ENCODE results near the gene BDKRB2. TPM values are rescaled to one million over a fixed set of nuclear protein-coding genes. Genes with fewer than 3 reads are reported as not detected.

Gene BDKRB2
- total and polyA plus RNA-seq, 2 of the 13 experiments (the other 11 are each of a cell fraction or from before 2014, with no cell fraction given) = 0.03 TPM; not detected in 1

DNA sequence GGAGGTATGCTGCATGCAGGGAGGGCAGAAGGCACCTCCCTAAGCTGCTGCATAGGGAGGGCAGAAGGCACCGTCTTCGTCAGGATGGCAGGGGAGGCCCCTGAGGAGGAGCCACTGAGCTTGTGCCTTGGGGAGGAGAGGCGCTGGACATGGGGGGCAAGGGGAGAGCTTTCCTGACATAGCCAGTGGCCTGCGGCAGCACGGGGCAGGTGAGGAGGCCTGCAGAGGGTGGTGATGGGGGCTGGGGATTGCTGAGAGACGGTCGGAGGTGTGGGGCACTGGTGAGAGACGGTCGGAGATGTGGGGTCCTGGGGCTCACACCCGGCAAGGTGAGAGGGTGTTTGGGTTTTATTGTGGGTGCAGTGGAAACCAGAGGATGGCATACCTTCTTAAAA lies 10.4 kb upstream of the BDKRB2 start:
- Histone ChIP-seq H3K27me3 (ENCODE audit: control insufficient read depth in 1 of 2, insufficient read depth in 2 of 2, low read length in 2 of 2) (peaks cover 0 to 3% of the 10 kb centered on the region in 2 experiments; a peak in 4 of 5 replicates), H3K36me3 (replicated peaks in 1 of 2; ENCODE audit: control insufficient read depth in 1 of 2, insufficient read depth in 2 of 2, low read length in 2 of 2) (no peaks in the 10 kb centered on the region), H3K9me3 (ENCODE audit: low read length) (no peaks in the 10 kb centered on the region), H4K20me1 (ENCODE audit: insufficient read depth, low read length) (no peaks in the 10 kb centered on the region), H3K79me2 (ENCODE audit: insufficient read depth, low read length) (no peaks in the 10 kb centered on the region), H3K27ac (ENCODE audit: extremely low read length, insufficient read depth, low read length) (no peak overlapping the region), H3K4me1 (ENCODE audit: insufficient read depth, low read length) (peaks cover 28% of the 10 kb centered on the region), H2AFZ (ENCODE audit: low read length) (no peak overlapping the region), H3K4me2 (ENCODE audit: low read depth, low read length) (no peak overlapping the region), H3K4me3 (replicated peaks in 1 of 3; ENCODE audit: insufficient read depth in 1 of 3, low read depth in 2 of 3, low read length in 3 of 3) (no peak overlapping the region), H3K9ac (ENCODE audit: insufficient read depth, low read depth, low read length) (no peak overlapping the region)
- FAIRE-seq = no peak
- 95% methylated on average over 10 of the region's 10 CpGs for whole genome bisulfite sequencing (ENCODE audit: low lambda C conversion rate)
- ChIA-PET CTCF (ENCODE audit: low intra/inter-chr PET ratio, low total read pairs) (no interaction called here), POLR2A (no interaction called here)
- DNase-seq (ENCODE audit: low spot score) = no peak
- no peak for TF ChIP-seq FOXJ3 (CRISPR knock-in tag; IDR thresholded peaks at IDR 0.05; ENCODE audit: borderline replicate concordance)
- intact Hi-C loops (cut with micrococcal nuclease; ENCODE audit: unreplicated experiment) (no loop called here), in situ Hi-C loops (cut with HindIII; ENCODE audit: extremely low pct_ligation_motif_present, low pct_unique_long_range_greater_than_20kb) (no loop called here)
- BruUV-seq (replicated peaks) = no TSS peak
- no peak for ATAC-seq

DNA sequence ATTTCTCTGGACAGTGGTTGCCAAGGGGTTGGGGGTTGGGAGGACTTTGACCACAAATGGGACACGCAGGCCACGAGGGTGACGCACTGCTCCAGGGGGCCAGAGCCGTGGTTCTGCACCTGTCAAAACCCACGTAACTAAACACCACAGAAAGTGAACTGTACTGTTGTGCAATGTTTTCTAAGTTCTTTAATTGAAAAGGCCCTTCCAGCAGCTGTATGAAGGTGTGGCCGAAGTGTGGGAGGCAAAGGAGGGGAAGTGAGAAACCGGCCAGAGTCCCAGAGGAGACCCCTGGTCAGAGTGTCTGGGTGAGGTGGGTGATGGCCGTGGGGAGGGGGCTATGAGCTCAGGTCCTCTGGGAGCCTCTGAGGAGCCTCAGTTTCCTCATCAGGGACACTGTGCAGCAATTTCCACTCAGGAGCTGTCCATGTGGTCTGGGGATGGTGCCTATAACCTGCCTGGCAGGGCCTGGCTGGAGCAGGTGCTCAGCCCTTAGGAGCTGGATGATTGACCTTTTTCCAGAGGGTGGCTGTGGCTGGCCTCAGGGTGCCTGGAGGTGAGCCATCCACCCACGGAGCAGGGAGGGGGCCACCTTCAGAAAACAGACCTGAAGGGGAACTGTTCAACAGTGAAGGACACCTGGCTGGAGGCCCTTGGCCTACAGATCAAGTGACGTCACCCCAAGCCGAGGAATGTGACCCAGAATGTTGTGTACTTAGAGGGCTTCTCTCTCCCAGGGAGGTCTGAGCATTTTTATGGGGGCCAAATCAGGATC lies 9.8 kb upstream of the BDKRB2 start:
- Histone ChIP-seq H3K36me3 (replicated peaks in 1 of 2; ENCODE audit: control insufficient read depth in 1 of 2, insufficient read depth in 2 of 2, low read length in 2 of 2) (no peaks in the 10 kb centered on the region), H3K4me3 (replicated peaks in 1 of 3; ENCODE audit: insufficient read depth in 1 of 3, low read depth in 2 of 3, low read length in 3 of 3) (no peak overlapping the region; a peak in 1 of 6 replicates), H2AFZ (ENCODE audit: low read length) (no peak overlapping the region), H3K79me2 (ENCODE audit: insufficient read depth, low read length) (no peaks in the 10 kb centered on the region), H3K9ac (ENCODE audit: insufficient read depth, low read depth, low read length) (no peak overlapping the region), H3K4me2 (ENCODE audit: low read depth, low read length) (peak overlapping the region; percentile 58), H3K27ac (ENCODE audit: extremely low read length, insufficient read depth, low read length) (peak overlapping the region; percentile 17), H4K20me1 (ENCODE audit: insufficient read depth, low read length) (no peaks in the 10 kb centered on the region), H3K4me1 (ENCODE audit: insufficient read depth, low read length) (peaks cover 28% of the 10 kb centered on the region), H3K9me3 (ENCODE audit: low read length) (no peaks in the 10 kb centered on the region), H3K27me3 (ENCODE audit: control insufficient read depth in 1 of 2, insufficient read depth in 2 of 2, low read length in 2 of 2) (peaks cover 0 to 3% of the 10 kb centered on the region in 2 experiments; a peak in 2 of 5 replicates)
- ChIA-PET POLR2A (no interaction called here), CTCF (ENCODE audit: low intra/inter-chr PET ratio, low total read pairs) (no interaction called here)
- FAIRE-seq (no peak), DNase-seq (ENCODE audit: low spot score) (peak; percentile 22), ATAC-seq (peak; percentile 39)
- in situ Hi-C loops (cut with HindIII; ENCODE audit: extremely low pct_ligation_motif_present, low pct_unique_long_range_greater_than_20kb) = no loop called here
- TF ChIP-seq ZNF20 (CRISPR knock-in tag; IDR thresholded peaks at IDR 0.05) (no peak), ZNF121 (CRISPR knock-in tag; IDR thresholded peaks at IDR 0.05) (0 out of 2 replicates have a peak, but pooled peaks have one; percentile 8), CEBPB (IDR thresholded peaks at IDR 0.05; ENCODE audit: borderline replicate concordance, low read depth, low read length) (peak; percentile 65), MED8 (CRISPR knock-in tag; IDR thresholded peaks at IDR 0.05; ENCODE audit: insufficient replicate concordance) (no peak), AHR (CRISPR knock-in tag; IDR thresholded peaks at IDR 0.05) (no peak), ATF7 (IDR thresholded peaks at IDR 0.05) (peak; percentile 94), ATF7 (CRISPR knock-in tag; IDR thresholded peaks at IDR 0.05) (peak; percentile 73; the same call in 1 of the 2 replicates), FOXA1 (IDR thresholded peaks at IDR 0.05) (no peak), FOXA1 (CRISPR knock-in tag; IDR thresholded peaks at IDR 0.05) (peak; percentile 21; the same call in 1 of the 2 replicates), CREB1 (IDR thresholded peaks at IDR 0.05) (peak; percentile 93), CREB1 (CRISPR knock-in tag; IDR thresholded peaks at IDR 0.05) (no peak), EHMT2 (IDR thresholded peaks at IDR 0.05; ENCODE audit: borderline replicate concordance, low read depth, low read length) (0 out of 2 replicates have a peak, but pooled peaks have one; percentile 16)
- TF ChIP-seq, protein P1, sequence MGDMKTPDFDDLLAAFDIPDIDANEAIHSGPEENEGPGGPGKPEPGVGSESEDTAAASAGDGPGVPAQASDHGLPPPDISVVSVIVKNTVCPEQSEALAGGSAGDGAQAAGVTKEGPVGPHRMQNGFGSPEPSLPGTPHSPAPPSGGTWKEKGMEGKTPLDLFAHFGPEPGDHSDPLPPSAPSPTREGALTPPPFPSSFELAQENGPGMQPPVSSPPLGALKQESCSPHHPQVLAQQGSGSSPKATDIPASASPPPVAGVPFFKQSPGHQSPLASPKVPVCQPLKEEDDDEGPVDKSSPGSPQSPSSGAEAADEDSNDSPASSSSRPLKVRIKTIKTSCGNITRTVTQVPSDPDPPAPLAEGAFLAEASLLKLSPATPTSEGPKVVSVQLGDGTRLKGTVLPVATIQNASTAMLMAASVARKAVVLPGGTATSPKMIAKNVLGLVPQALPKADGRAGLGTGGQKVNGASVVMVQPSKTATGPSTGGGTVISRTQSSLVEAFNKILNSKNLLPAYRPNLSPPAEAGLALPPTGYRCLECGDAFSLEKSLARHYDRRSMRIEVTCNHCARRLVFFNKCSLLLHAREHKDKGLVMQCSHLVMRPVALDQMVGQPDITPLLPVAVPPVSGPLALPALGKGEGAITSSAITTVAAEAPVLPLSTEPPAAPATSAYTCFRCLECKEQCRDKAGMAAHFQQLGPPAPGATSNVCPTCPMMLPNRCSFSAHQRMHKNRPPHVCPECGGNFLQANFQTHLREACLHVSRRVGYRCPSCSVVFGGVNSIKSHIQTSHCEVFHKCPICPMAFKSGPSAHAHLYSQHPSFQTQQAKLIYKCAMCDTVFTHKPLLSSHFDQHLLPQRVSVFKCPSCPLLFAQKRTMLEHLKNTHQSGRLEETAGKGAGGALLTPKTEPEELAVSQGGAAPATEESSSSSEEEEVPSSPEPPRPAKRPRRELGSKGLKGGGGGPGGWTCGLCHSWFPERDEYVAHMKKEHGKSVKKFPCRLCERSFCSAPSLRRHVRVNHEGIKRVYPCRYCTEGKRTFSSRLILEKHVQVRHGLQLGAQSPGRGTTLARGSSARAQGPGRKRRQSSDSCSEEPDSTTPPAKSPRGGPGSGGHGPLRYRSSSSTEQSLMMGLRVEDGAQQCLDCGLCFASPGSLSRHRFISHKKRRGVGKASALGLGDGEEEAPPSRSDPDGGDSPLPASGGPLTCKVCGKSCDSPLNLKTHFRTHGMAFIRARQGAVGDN (CRISPR knock-in tag; IDR thresholded peaks at IDR 0.05) = peak; percentile 17; the same call in 1 of the 2 replicates
- intact Hi-C loops (cut with micrococcal nuclease; ENCODE audit: unreplicated experiment) = no loop called here
- WGBS (ENCODE audit: low lambda C conversion rate) = 4% methylated on average over 8 of the region's 11 CpGs
- BruUV-seq (replicated peaks) = no TSS peak
